Heart left ventricle (tissue), 16 donors: Measurements from ENCODE around the gene PTK6. TPM values are rescaled to one million over a fixed set of nuclear protein-coding genes. Genes with fewer than 3 reads are reported as not detected.

ENCODE experiments used
- ATAC-seq, 4 donors: fragments of 200-7000 bp; cut with Tn5 transposase; one replicate each; pipeline ENCODE4 v1.9.1; 2020 to 2022; ENCODE audit warnings: moderate library complexity in 4 of 4, mild to moderate bottlenecking in 3 of 4, moderate number of reproducible peaks in 1 of 4
- DNase-seq, 5 donors: peaks; one replicate each; pipeline ENCODE4 v3.0.0-alpha.2; 2020
- H3K27ac ChIP-seq, 12 donors: fragments of 200-600 bp; sonication (generic) in 4 of 12; one replicate each; pipeline versions ENCODE4 v1.5.0 to v1.8.0; 2016 to 2022; ENCODE audit warnings: mild to moderate bottlenecking in 2 of 12
- H3K27me3 ChIP-seq, 9 donors: fragments of 200-600 bp; sonication (generic) in 2 of 9; one replicate each; pipeline versions ENCODE4 v1.5.1 to v1.8.0; 2016 to 2022; ENCODE audit warnings: mild to moderate bottlenecking in 3 of 9
- H3K36me3 ChIP-seq, 9 donors: fragments of 200-600 bp; sonication (generic) in 2 of 9; one replicate each; pipeline versions ENCODE4 v1.5.0 to v1.8.0; 2018 to 2022; ENCODE audit warnings: mild to moderate bottlenecking in 2 of 9
- H3K4me1 ChIP-seq, 12 donors: fragments of 200-600 bp; sonication (generic) in 4 of 12; one replicate each; pipeline versions ENCODE4 v1.5.0 to v1.8.0; 2016 to 2022; ENCODE audit warnings: mild to moderate bottlenecking in 3 of 12
- H3K4me3 ChIP-seq, 12 donors: fragments of 200-600 bp; sonication (generic) in 4 of 12; one replicate each; pipeline versions ENCODE4 v1.5.0 to v1.8.0; 2017 to 2022; ENCODE audit warnings: mild to moderate bottlenecking in 9 of 12, moderate library complexity in 4 of 12
- H3K9me3 ChIP-seq, 12 donors: fragments of 200-600 bp; sonication (generic) in 4 of 12; one replicate each; pipeline versions ENCODE4 v1.5.0 to v1.8.0; 2016 to 2022; ENCODE audit warnings: mild to moderate bottlenecking in 1 of 12
- POLR2A ChIP-seq, 2 donors: fragments of 450-650 bp; IDR thresholded peaks; one replicate each; pipeline ENCODE4 v1.6.1; 2017; ENCODE audit warnings: antibody characterized with exemption in 2 of 2, mild to moderate bottlenecking in 2 of 2, moderate library complexity in 2 of 2
- WGBS, 4 donors: extraction: QIAGEN DNeasy Blood & Tissue Kit in 2 of 4; methylation state at CpG; one replicate each; pipeline versions ENCODE4 v1.1.5 to v1.1.7; 2013 to 2018; 5-methylcytosine and 5-hydroxymethylcytosine counted together
- intact Hi-C, 10 donors: fragments of 100-400 bp; cut with DNase I; formaldehyde crosslinking; loops; one replicate each; pipeline versions ENCODE4 v1.11.1 to v1.14.2; 2022
- long read RNA-seq, 3 donors: library from polyadenylated mRNA; unstranded; transcript quantifications; one replicate each; pipeline ENCODE4 v2.0.0, GENCODE V29; 2020 to 2021
- polyA plus RNA-seq, 2 donors: library from polyadenylated mRNA; stranded (reverse); fragments of 200-250 nt; gene quantifications; one replicate each; pipeline ENCODE4 v1.2.3, GENCODE V29; 2013
- total RNA-seq, 9 donors: library from RNA; depleted of rRNA in 2 of 9; stranded (reverse); fragments of >200 nt in 2 of 9; fragmentation: NEBNext Ultra II Directional in 3 of 9; extraction: Animal tissue kit (Norgen Biotek cat#: 25700) in 3 of 9; gene quantifications; one replicate each; pipeline versions ENCODE4 v1.1.0 to v1.2.4, GENCODE V29; 2016 to 2023
- TF ChIP-seq, protein P1 (sequence below), 12 donors: fragments of 200-600 bp; sonication (generic) in 4 of 12; IDR thresholded peaks; one replicate each; pipeline versions ENCODE4 v1.5.0 to v1.8.0; 2018 to 2022; ENCODE audit warnings: antibody characterized with exemption in 12 of 12, mild to moderate bottlenecking in 5 of 12
- donor health status: ischemic (EF 13 %, LVEDD 7.1; RV severe dilation, severe dysfunction).
- donor health status: healthy with polysubstance abuse.
- donor health status: DM: no; HTN: yes; CAD: no.
- donor health status: DM: no; HTN: no; CAD: no.
- donor health status: ischemic (EF 25% LVEDD 6.9; RV normal size, moderate dysfunction).
- donor health status: ischemic (EF 25% LVEDD 5.7; RV mildly dilated, moderate dysfunction).
- donor health status: healthy.
- donor health status: DM: yes; HTN: yes; CAD: no.
- donor health status: ischemic (EF 35%, LVEDD 5.7; RV mildly dilated, moderate dysfunction).
- donor health status: nonischemic (EF 11% LVEDD 7.7; RV severe dilation, severe dysfunction).
- donor health status: DM: yes; HTN: yes; CAD: no.
- donor health status: PGD.
- donor health status: ischemic (EF 29% LVEDD 5.4; RV normal size, mild dysfunction).
- donor health status: nonischemic (EF 23%, LVEDD 6.1; RV moderate dilation, normal function).

Gene PTK6
- under 1 TPM in 3 of 9 donors, not detected in 6; 0.10 to 0.29 (median 0.14) TPM for total RNA-seq
- under 1 TPM in 1 of 2 donors, not detected in 1; 0.04 TPM for polyA plus RNA-seq
- long read RNA-seq, donor 1 = 0 reads
- long read RNA-seq, donor 2 = 0 reads
- long read RNA-seq, donor 3 = 0 reads

DNA sequence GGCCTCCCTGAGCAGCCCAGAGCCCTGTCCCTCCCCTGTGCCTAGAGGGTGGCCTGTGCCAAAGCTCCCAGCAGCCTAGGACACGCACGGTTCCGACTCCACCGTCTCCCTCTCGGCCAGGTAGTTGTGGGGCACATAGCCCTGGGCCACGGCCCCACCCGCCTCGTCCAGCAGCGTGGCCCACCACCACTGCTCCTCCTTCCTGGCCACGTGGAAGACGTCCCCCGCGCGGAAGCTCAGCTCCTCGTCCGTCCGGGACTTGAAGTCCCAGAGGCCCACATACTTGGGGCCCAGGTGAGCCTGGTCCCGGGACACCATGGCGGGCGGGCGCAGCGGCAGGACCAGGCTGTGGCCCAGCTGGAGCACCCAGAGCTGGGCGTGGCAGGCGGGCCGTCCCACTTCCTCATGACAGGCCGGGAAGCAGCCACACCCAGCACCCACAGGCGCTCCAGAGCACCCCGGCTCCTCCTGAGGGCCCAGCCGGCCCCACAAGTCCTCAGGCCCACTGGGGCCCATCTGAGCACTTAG lies at the start of gene PTK6:
PTK6 (minus strand) TSS at position 380 of the 528 bp plus-strand sequence; CDS start at position 318, 62 bp downstream.
- peak within 1 kb of the TSS in 10 of 12 donors; percentile 15 to 51 (median 38) for H3K4me3 ChIP-seq
- peaks cover 0 to 28% (median 13%) of the 10 kb centered on the region in 12 donors for H3K4me1 ChIP-seq
- H3K36me3 ChIP-seq = no peaks in the 10 kb centered on the region
- intact Hi-C loops = loop anchor here in 9 of 10 donors (2.0 to 10.0 kb wide), 11 partner anchors 40 to 588 kb away; partner anchors contain the start of genes ABHD16B (in 3 of the 9), TPD52L2 (in 2 of the 9) and STMN3 (in 1 of the 9)
- DNase-seq (peak in 3 of 5 donors; percentile 57 to 80 (median 67)), ATAC-seq (peak in 2 of 4 donors; percentile 8 to 37)
- H3K27me3 ChIP-seq = peaks cover 0 to 41% (median 2%) of the 10 kb centered on the region in 9 donors
- 73 to 82% (median 78%) methylated on average over 16 to 29 of the region's 29 CpGs for WGBS, 4 donors
- peak within 1 kb of the TSS in 7 of 12 donors; percentile 12 to 91 (median 39) for H3K27ac ChIP-seq
- no peaks in the 10 kb centered on the region for H3K9me3 ChIP-seq
- TF ChIP-seq POLR2A (IDR thresholded peaks at IDR 0.05) = no peak
- TF ChIP-seq, protein P1, sequence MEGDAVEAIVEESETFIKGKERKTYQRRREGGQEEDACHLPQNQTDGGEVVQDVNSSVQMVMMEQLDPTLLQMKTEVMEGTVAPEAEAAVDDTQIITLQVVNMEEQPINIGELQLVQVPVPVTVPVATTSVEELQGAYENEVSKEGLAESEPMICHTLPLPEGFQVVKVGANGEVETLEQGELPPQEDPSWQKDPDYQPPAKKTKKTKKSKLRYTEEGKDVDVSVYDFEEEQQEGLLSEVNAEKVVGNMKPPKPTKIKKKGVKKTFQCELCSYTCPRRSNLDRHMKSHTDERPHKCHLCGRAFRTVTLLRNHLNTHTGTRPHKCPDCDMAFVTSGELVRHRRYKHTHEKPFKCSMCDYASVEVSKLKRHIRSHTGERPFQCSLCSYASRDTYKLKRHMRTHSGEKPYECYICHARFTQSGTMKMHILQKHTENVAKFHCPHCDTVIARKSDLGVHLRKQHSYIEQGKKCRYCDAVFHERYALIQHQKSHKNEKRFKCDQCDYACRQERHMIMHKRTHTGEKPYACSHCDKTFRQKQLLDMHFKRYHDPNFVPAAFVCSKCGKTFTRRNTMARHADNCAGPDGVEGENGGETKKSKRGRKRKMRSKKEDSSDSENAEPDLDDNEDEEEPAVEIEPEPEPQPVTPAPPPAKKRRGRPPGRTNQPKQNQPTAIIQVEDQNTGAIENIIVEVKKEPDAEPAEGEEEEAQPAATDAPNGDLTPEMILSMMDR (IDR thresholded peaks at IDR 0.05) = no peak

DNA sequence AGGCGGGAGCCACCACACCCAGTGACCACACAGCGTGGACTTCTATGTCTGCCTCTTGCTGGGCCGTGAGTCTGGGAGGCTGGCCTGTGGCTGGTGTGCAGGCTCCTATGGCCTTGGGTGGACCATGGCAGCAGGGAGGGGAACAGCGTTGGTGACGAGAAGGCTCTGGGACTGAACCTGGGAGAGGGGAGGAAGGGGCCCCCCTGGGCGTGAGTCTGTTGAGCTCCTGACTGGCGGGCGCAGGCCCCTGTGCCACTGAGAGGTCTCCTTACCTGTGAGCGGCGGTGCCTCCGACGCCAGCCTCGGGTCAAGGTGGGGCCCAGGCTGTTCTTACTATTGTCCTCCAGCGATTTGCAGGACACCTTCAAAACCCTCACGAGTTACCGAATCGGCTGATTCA lies 49.6 kb upstream of the PTK6 start:
- Histone ChIP-seq H3K27me3 (no peaks in the 10 kb centered on the region), H3K4me3 (no peak overlapping the region), H3K27ac (no peak overlapping the region), H3K9me3 (no peaks in the 10 kb centered on the region), H3K4me1 (no peaks in the 10 kb centered on the region), H3K36me3 (peaks cover 0 to 41% (median 28%) of the 10 kb centered on the region in 9 donors)
- 91 to 96% (median 94%) methylated on average over 11 to 17 of the region's 17 CpGs for WGBS, 4 donors
- ATAC-seq (no peak), DNase-seq (peak in 2 of 5 donors; percentile 20 to 47)
- intact Hi-C loops = loop anchor here in 1 of 10 donors (5.0 kb wide), 1 partner anchor 36 kb away; no protein-coding TSS in a partner anchor
- TF ChIP-seq POLR2A (IDR thresholded peaks at IDR 0.05) = no peak
- TF ChIP-seq, protein P1 (IDR thresholded peaks at IDR 0.05) = no peak

DNA sequence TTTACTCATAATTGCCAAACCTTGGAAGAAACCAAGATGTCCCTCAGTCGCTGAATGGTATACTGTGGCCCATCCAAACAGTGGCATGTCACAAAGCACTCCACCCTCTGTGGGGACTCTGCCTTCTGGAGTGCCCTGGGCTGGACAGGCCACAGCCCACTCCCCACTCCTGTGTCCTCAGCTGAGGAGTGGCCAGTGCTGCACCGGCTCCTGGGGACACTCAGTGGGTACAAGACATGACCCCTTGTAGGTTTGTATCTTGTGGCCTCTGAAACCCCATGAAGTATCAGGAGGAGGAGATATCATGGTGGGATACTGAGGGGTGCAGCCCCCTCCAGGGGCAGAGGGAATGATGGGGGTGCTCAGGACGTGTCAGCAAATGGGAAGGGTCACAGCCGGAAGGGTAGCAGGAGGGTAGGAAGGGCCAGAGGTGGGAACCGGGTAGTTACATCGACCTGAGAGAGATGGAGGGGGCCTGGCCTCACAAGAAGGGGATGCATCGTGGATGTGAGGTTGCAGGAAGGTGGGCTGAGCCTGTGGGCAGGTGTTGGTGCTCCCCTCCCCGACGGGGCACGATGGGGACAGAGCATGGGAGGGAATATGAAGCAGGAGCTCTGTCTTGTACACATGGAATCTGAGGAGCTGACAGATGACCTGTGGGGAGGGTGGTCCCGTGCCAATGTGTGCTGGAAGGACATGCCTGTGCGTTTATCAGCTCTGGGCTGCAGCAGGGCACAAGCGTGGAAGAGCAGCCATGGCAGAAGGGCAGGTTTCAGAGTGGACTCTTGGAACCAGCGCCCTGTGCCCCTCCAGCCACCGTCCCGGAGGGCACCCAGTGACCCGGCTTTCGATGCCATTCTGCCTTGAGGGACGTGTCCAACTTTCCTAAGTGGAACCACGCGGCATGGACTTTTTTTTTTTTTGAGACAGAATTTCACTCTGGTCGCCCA lies 48.7 kb upstream of the PTK6 start:
- TF ChIP-seq POLR2A (IDR thresholded peaks at IDR 0.05) = no peak
- TF ChIP-seq, protein P1 (IDR thresholded peaks at IDR 0.05) = no peak
- ATAC-seq = peak in 3 of 4 donors; percentile 7 to 22 (median 21)
- peak in 1 of 5 donors; percentile 52 for DNase-seq
- Histone ChIP-seq H3K36me3 (peaks cover 0 to 32% (median 22%) of the 10 kb centered on the region in 9 donors), H3K4me1 (no peaks in the 10 kb centered on the region), H3K27ac (no peak overlapping the region), H3K27me3 (no peaks in the 10 kb centered on the region), H3K4me3 (no peak overlapping the region), H3K9me3 (no peaks in the 10 kb centered on the region)
- intact Hi-C loops = loop anchor here in 1 of 10 donors (5.0 kb wide), 1 partner anchor 36 kb away; no protein-coding TSS in a partner anchor
- 63 to 78% (median 72%) methylated on average over 21 to 22 of the region's 22 CpGs for WGBS, 4 donors
